ENCODE results near the gene MSN.
"Not testable (repeated sequence)": the region's sequence is repeated elsewhere in the genome, so short reads cannot be mapped to it uniquely, and the experiment has no call there.

The MSN gene

GRCh38 chrX:65667503-65668376, at the start of gene MSN:
Gene MSN, plus strand, starts transcription at chrX:65667654. Its CDS starts 188 bp downstream, at chrX:65667842.
- DNase-seq, result peak; percentile 59

- not testable (repeated sequence) for DNase-seq
These were observed 47.3 kb upstream of the MSN start for GRCh38 chrX:65620096-65620705.

- no peak for DNase-seq
These were observed 36.7 kb upstream of the MSN start for GRCh38 chrX:65630771-65631170.

GRCh38 chrX:65633826-65634225, 33.6 kb upstream of the MSN start:
- DNase-seq, result no peak

- no peak for DNase-seq
These were observed 32.7 kb upstream of the MSN start for GRCh38 chrX:65634732-65635131.

GRCh38 chrX:65635378-65635777, 32.1 kb upstream of the MSN start:
- DNase-seq, result no peak

- no peak for DNase-seq
These were observed 31.6 kb upstream of the MSN start for GRCh38 chrX:65635822-65636221.

- DNase-seq, result not testable (repeated sequence)
These were observed 31.2 kb upstream of the MSN start for GRCh38 chrX:65636261-65636660.

GRCh38 chrX:65637335-65637734, 30.1 kb upstream of the MSN start:
- DNase-seq, result no peak

GRCh38 chrX:65642914-65643491, 24.5 kb upstream of the MSN start:
- no peak for DNase-seq

- no peak for DNase-seq
These were observed 23.9 kb upstream of the MSN start for GRCh38 chrX:65643531-65644052.

GRCh38 chrX:65644621-65645289, 22.7 kb upstream of the MSN start:
- DNase-seq, result no peak

- no peak for DNase-seq
These were observed 19.7 kb upstream of the MSN start for GRCh38 chrX:65647801-65648200.

GRCh38 chrX:65652098-65652497, 15.4 kb upstream of the MSN start:
- DNase-seq, result no peak

GRCh38 chrX:65657009-65657441, 10.4 kb upstream of the MSN start:
- peak; percentile 0 for DNase-seq

GRCh38 chrX:65657659-65658058, 9.8 kb upstream of the MSN start:
- no peak for DNase-seq

GRCh38 chrX:65658229-65658628, 9.2 kb upstream of the MSN start:
- DNase-seq, result no peak

GRCh38 chrX:65667157-65667502, 324 bp upstream of the MSN start:
- DNase-seq, result no peak

GRCh38 chrX:65668377-65669310, 1.2 kb downstream of the MSN start:
- peak; percentile 49 for DNase-seq

GRCh38 chrX:65671286-65671685, 3.8 kb downstream of the MSN start:
- DNase-seq, result no peak

- no peak for DNase-seq
These were observed 4.5 kb downstream of the MSN start for GRCh38 chrX:65671966-65672365.

GRCh38 chrX:65673857-65674203, 6.4 kb downstream of the MSN start:
- DNase-seq, result no peak

Data from NK-92 treated with Interleukin-12 subunit alpha and Interleukin-12 subunit beta, amount 100 ng/mL, for 24 hours (cell line).